ENCODE results near the gene TMEM150C.
"Not testable (repeated sequence)": the region's sequence is repeated elsewhere in the genome, so short reads cannot be mapped to it uniquely, and the experiment has no call there.

The TMEM150C gene

GRCh38 chr4:82515705-82516104, 46.1 kb downstream of the TMEM150C start:
- peak; percentile 88 for DNase-seq (ENCODE audit: low read depth)

GRCh38 chr4:82513382-82513781, 48.4 kb downstream of the TMEM150C start:
- DNase-seq (ENCODE audit: low read depth), result no peak

GRCh38 chr4:82510216-82510615, 51.6 kb downstream of the TMEM150C start:
- no peak for DNase-seq (ENCODE audit: low read depth)

GRCh38 chr4:82508806-82509428, 52.9 kb downstream of the TMEM150C start:
- no peak for DNase-seq (ENCODE audit: low read depth)

- DNase-seq (ENCODE audit: low read depth), result no peak
Observed at GRCh38 chr4:82508011-82508410, 53.8 kb downstream of the TMEM150C start.

- DNase-seq (ENCODE audit: low read depth), result no peak
Observed at GRCh38 chr4:82501154-82501442, 60.7 kb downstream of the TMEM150C start.

GRCh38 chr4:82500435-82501153, 61.2 kb downstream of the TMEM150C start:
- DNase-seq (ENCODE audit: low read depth), result peak; percentile 38

GRCh38 chr4:82499738-82500434, 61.9 kb downstream of the TMEM150C start:
- peak; percentile 58 for DNase-seq (ENCODE audit: low read depth)

GRCh38 chr4:82496349-82496748, 65.4 kb downstream of the TMEM150C start:
- DNase-seq (ENCODE audit: low read depth), result no peak

- no peak for DNase-seq (ENCODE audit: low read depth)
Observed at GRCh38 chr4:82495666-82496065, 66.1 kb downstream of the TMEM150C start.

GRCh38 chr4:82493721-82494425, 67.9 kb downstream of the TMEM150C start:
- DNase-seq (ENCODE audit: low read depth), result peak; percentile 20

GRCh38 chr4:82491251-82491960, 70.4 kb downstream of the TMEM150C start:
- no peak for DNase-seq (ENCODE audit: low read depth)

GRCh38 chr4:82489987-82490386, 71.8 kb downstream of the TMEM150C start:
- DNase-seq (ENCODE audit: low read depth), result no peak

- no peak for DNase-seq (ENCODE audit: low read depth)
Observed at GRCh38 chr4:82489076-82489475, 72.7 kb downstream of the TMEM150C start.

GRCh38 chr4:82484996-82485783, 76.6 kb downstream of the TMEM150C start:
- DNase-seq (ENCODE audit: low read depth), result no peak

- no peak for DNase-seq (ENCODE audit: low read depth)
Observed at GRCh38 chr4:82482387-82482786, 79.4 kb downstream of the TMEM150C start.

- no peak for DNase-seq (ENCODE audit: low read depth)
Observed at GRCh38 chr4:82481506-82481840, 80.3 kb downstream of the TMEM150C start.

GRCh38 chr4:82480771-82481505, 80.8 kb downstream of the TMEM150C start:
- DNase-seq (ENCODE audit: low read depth), result no peak

GRCh38 chr4:82479562-82479961, 82.2 kb downstream of the TMEM150C start:
- DNase-seq (ENCODE audit: low read depth), result no peak

- not testable (repeated sequence) for DNase-seq (ENCODE audit: low read depth)
Observed at GRCh38 chr4:82477469-82477868, 84.3 kb downstream of the TMEM150C start.

GRCh38 chr4:82475931-82476330, 85.9 kb downstream of the TMEM150C start:
- not testable (repeated sequence) for DNase-seq (ENCODE audit: low read depth)

All from iris pigment epithelial cell (primary cell).